Stimulated activated naive B cell treated with anti-CD40 and anti-IgM and Interleukin-4, amounts not matched to agents 10 μg/mL and 1 μg/mL and 100 μg/mL, for 72 hours (primary cell): Measurements from ENCODE around the gene RASA3.
"Not testable (repeated sequence)": the region's sequence is repeated elsewhere in the genome, so short reads cannot be mapped to it uniquely, and the experiment has no call there.

ENCODE experiments used
- ATAC-seq, 2 donors: fragments of 150-1000 bp; cut with Tn5 transposase; replicated peaks; 2 replicates each; pipeline ENCODE4 v1.10.0; 2021; ENCODE audit warnings: moderate library complexity in 1 of 2
- DNase-seq: peaks from one replicate; pipeline ENCODE4 v3.0.0; 2021
- H3K27ac Mint-ChIP-seq: one replicate; pipeline ENCODE4 v1.8.0; 2022; ENCODE audit warnings: mild to moderate bottlenecking, mixed read lengths
- H3K27me3 Mint-ChIP-seq, 2 donors: one replicate each; pipeline ENCODE4 v1.8.0; 2022; ENCODE audit warnings: mixed read lengths in 2 of 2
- H3K36me3 Mint-ChIP-seq, 2 donors: one replicate each; pipeline ENCODE4 v1.8.0; 2022; ENCODE audit warnings: mixed read lengths in 2 of 2, mild to moderate bottlenecking in 1 of 2
- H3K4me1 Mint-ChIP-seq, 2 donors: one replicate each; pipeline ENCODE4 v1.8.0; 2022; ENCODE audit warnings: mixed read lengths in 2 of 2, mild to moderate bottlenecking in 1 of 2
- H3K4me3 Mint-ChIP-seq, 2 donors: one replicate each; pipeline ENCODE4 v1.8.0; 2022; ENCODE audit warnings: mild to moderate bottlenecking in 2 of 2, mixed read lengths in 2 of 2, moderate library complexity in 1 of 2
- H3K9me3 Mint-ChIP-seq, 2 donors: one replicate each; pipeline ENCODE4 v1.8.0; 2022; ENCODE audit warnings: mixed read lengths in 2 of 2, mild to moderate bottlenecking in 1 of 2

The RASA3 gene

DNA sequence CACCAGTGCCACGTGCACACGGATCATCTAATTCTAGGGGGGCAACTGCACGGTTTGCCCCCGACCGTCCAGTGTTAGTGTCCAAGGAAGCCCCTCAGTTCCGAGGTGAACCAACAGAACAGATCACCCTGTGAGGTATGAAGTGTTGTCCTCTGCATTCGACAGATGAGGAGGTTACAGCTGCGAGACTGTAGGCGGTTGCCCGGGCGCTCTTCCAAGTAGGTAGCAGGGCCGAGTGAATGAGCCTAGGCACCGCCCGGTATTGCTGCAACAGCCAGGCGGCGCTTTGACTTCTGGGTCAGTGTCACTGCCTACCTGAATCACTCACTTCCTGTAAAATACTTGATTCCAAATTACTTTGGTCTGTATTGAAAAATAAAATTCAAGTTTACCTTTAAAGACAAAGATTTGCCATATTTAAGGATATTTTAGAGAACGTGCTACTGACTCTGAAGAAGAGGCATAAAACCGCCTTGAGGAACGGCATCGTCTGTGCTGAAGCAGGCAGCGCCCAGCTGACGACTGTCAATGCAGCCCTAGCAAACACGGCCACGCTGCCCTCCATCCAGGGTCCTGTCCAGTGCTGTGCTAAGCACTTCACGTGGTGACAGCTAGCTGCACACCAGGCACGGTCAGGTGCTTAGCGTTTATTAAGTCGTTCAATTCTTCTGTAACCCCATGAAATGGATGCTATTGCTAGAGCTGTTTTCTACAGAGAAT is 19.3 kb upstream of the RASA3 start:
- Mint-ChIP-seq H3K9me3 (peaks cover 4 to 5% of the 10 kb centered on the region in 2 donors), H3K27me3 (peaks cover 0 to 5% of the 10 kb centered on the region in 2 donors), H3K4me1 (peaks cover 32 to 39% of the 10 kb centered on the region in 2 donors), H3K4me3 (no peak overlapping the region), H3K36me3 (no peaks in the 10 kb centered on the region), H3K27ac (no peak overlapping the region)
- no peak for ATAC-seq
- no peak for DNase-seq

DNA sequence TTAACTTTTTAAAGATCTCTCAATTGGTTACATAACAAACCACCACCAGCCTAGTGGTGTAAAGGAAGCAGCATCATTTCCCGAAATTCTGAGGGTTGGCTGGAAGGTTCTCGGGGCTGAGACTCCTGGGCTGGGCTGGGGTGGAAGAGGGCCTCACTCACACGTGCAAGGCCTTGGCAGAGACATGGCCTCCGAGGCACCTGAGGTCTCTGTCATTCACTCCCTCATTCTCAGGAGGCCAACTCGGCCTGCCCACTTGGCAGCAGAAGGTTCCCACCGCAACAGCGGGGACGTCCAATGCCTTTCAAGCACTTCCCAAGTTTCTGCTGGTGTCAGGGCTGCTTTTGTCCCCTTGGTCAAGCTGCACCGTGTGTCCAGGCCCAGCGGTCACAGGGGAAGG is 18.6 kb upstream of the RASA3 start:
- Mint-ChIP-seq H3K36me3 (no peaks in the 10 kb centered on the region), H3K27me3 (peaks cover 0 to 5% of the 10 kb centered on the region in 2 donors), H3K9me3 (peaks cover 4 to 5% of the 10 kb centered on the region in 2 donors), H3K27ac (no peak overlapping the region), H3K4me1 (peaks cover 34 to 42% of the 10 kb centered on the region in 2 donors), H3K4me3 (no peak overlapping the region)
- DNase-seq (no peak), ATAC-seq (no peak)

DNA sequence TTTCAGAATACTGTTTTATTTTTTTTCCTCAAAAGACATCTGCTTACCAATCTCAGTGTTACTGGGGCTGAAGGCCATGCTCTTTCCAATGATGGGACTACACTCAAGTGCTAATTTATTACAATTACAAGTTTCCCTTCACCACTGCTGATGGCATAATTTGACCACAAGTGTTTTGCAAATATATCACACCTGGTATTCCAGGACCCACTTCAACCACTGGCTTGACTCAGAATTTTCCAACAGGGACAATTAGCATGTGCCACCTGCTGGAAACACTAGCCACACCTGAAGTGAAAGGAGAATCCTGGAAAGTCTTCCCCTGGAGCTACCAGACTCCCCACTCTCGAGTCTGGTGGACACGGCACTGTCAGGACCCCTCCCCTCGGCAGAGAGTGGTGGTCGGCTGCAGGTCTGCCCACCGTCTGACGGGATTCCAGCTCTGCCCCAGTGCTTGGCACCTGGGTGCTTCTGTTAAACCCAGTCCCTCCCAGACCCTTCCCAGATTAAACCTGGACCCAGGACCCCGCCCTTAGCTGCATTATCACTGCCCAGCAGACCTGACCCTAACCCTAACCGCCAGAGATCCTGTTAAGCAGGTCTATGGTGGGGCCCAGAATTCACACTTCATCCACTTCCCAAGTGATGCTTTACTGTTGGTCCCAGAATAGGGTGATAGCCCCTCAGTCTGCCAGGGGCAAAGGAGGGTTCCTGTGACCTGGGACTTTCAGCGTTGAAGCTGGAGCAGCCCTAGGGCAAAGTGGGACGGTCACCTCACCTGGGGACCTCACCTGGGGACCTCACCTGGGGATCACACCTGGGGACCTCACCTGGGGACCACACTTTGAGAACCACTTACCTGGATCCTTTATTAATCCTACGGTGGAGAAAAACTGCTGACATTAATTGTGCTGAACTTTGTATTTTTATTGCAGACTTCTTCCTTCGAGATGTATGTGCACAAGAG is 17.6 kb upstream of the RASA3 start:
- Mint-ChIP-seq H3K27me3 (peaks cover 0 to 5% of the 10 kb centered on the region in 2 donors), H3K9me3 (peaks cover 4 to 5% of the 10 kb centered on the region in 2 donors), H3K36me3 (no peaks in the 10 kb centered on the region), H3K4me1 (peaks cover 44 to 51% of the 10 kb centered on the region in 2 donors), H3K27ac (peak overlapping the region; percentile 89), H3K4me3 (no peak overlapping the region)
- ATAC-seq: no peak
- DNase-seq: no peak

DNA sequence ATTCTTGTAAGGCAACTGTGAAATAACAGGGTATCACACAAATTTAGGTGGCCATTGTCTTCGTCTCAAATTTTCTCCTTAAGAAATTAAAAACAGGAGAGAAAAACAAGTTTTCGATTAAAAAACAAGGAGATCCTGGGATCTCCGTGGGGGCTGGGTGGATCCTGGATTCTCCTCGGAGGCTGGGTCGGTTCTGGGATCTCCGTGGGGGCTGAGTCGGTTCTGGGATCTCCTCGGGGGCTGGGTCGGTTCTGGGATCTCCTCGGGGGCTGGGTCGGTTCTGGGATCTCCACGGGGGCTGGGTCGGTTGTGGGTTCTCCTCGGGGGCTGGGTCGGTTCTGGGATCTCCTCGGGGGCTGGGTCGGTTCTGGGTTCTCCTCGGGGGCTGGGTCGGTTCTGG is 16.5 kb upstream of the RASA3 start:
- H3K36me3 Mint-ChIP-seq, ATAC-seq, DNase-seq, H3K27me3 Mint-ChIP-seq, H3K9me3 Mint-ChIP-seq: not testable (repeated sequence)
- Mint-ChIP-seq H3K4me1 (peaks cover 41 to 53% of the 10 kb centered on the region in 2 donors), H3K4me3 (peak overlapping the region; percentile 11 to 49), H3K27ac (peak overlapping the region; percentile 97)

DNA sequence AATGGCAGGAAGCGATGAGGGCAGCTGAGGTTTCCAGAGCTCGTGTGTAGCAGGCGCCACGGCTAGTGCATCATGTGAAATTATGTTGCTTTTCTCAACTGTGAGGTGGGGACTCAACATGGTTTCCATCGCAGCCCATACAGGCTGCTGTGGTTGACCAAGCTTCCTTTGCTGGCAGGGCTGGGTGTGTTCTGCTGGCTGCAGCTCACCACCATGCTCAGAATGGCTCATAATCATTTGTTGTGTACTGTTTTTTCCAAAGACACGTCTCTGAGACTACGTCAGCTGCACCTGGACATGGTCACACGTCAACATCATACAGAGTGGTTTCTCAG is 16.1 kb upstream of the RASA3 start:
- Mint-ChIP-seq H3K27me3 (peaks cover 0 to 2% of the 10 kb centered on the region in 2 donors), H3K4me3 (peak overlapping the region; percentile 11 to 49), H3K4me1 (peaks cover 41 to 53% of the 10 kb centered on the region in 2 donors), H3K9me3 (peaks cover under 1 to 2% of the 10 kb centered on the region in 2 donors), H3K27ac (peak overlapping the region; percentile 97), H3K36me3 (no peaks in the 10 kb centered on the region)
- peak; percentile 80 for DNase-seq
- peak; percentile 83 to 85 for ATAC-seq

DNA sequence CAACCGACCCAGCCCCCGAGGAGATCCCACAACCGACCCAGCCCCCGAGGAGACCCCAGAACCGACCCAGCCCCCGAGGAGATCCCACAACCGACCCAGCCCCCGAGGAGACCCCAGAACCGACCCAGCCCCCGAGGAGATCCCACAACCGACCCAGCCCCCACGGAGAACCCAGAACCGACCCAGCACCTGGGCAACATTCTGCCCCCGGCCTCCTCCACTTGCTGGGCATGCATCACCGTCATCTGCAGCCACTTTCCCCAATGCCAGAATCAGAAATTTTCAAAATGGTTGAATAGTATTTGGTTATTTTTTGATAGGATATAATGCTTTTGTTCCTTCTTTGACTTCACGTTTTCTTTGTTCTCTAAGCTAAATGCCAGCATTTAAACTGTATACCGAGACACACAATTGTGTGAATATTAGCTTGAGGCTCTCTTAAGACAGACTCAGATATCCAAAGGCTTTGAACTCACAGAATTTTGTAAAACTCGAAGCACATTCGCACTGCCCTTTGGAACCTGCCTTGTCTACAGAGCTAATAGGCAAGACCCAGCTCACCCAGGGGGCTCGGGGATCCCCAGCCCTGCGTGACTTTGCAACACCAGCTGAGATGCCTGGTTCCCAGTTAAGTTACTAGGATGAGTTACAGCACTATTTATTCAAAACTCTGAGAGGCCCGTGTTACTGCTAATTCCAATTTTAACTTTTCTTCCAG is 15.5 kb upstream of the RASA3 start:
- Mint-ChIP-seq H3K36me3 (no peaks in the 10 kb centered on the region), H3K27me3 (no peaks in the 10 kb centered on the region), H3K27ac (peak overlapping the region; percentile 97), H3K9me3 (no peaks in the 10 kb centered on the region), H3K4me1 (peaks cover 41 to 51% of the 10 kb centered on the region in 2 donors), H3K4me3 (peak overlapping the region; percentile 49 to 57)
- ATAC-seq: peak; percentile 54 to 58
- peak; percentile 66 for DNase-seq

DNA sequence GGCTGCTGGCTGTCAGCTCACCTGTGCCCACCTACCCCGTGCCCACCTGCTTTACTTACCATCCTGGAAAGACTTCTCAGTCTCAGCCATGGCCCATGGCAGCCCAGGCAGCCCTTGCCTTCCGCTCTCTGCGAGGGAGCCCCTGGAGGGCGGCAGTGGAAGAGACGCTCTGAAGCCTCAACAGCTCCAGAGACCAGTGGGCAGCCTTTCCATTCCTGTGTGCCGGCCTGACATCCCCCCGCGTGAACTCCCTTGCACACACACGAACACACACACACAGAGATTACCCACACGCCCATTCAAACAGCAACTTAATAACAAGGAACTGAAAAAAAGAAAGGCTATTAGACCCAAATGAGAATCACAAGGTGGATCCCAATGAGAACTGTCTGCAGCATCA is 14.2 kb upstream of the RASA3 start:
- Mint-ChIP-seq H3K27me3 (no peaks in the 10 kb centered on the region), H3K27ac (peak overlapping the region; percentile 59), H3K9me3 (no peaks in the 10 kb centered on the region), H3K36me3 (no peaks in the 10 kb centered on the region), H3K4me3 (peak overlapping the region; percentile 21 to 54), H3K4me1 (peaks cover 41 to 51% of the 10 kb centered on the region in 2 donors)
- DNase-seq (peak; percentile 58), ATAC-seq (peak; percentile 40 to 47)

DNA sequence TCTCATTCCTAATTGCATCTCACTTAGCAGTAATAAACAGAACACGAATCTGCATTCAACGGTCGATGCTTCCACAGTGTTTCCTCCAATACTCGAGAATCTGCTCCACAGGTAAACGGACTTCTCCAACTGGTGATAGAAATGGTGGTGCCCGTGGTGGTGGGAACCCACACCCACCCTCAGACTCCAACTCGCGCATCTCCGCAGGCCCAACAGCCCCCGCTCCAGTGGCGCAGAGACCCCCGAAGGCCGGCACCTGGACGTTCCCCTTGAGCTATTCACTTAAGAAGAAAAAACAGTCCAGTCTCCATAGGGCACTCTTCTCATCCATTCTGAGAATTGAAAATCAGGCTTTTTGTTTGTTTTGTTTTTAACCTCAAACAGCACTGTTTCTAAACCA is 13.8 kb upstream of the RASA3 start:
- Mint-ChIP-seq H3K4me3 (peak overlapping the region; percentile 14 to 54), H3K27me3 (no peaks in the 10 kb centered on the region), H3K27ac (peak overlapping the region; percentile 59), H3K4me1 (peaks cover 41 to 50% of the 10 kb centered on the region in 2 donors), H3K36me3 (no peaks in the 10 kb centered on the region), H3K9me3 (no peaks in the 10 kb centered on the region)
- ATAC-seq: no peak
- DNase-seq: no peak

DNA sequence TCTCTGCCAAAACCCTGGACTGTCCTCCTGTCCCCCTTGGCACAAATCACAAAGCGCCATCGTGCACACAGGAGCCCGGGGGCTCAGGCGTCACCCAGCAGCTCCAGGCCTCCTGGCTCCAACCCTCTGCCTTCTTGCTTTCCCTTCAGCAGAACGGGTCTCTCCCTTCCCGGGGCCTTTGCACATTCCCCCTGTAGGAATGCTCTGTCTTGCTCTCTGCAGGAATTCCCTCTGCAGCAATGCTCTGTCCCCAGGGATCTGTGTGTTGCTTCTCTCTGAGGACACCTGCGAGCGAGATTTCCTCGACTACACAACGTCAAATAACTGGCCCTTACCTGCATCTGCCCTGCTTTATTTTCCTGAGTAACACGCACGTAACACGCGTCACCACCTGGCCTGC is 13.3 kb upstream of the RASA3 start:
- Mint-ChIP-seq H3K36me3 (no peaks in the 10 kb centered on the region), H3K9me3 (no peaks in the 10 kb centered on the region), H3K4me3 (no peak overlapping the region), H3K27me3 (no peaks in the 10 kb centered on the region), H3K27ac (no peak overlapping the region), H3K4me1 (peaks cover 41 to 49% of the 10 kb centered on the region in 2 donors)
- DNase-seq: no peak
- ATAC-seq: no peak

DNA sequence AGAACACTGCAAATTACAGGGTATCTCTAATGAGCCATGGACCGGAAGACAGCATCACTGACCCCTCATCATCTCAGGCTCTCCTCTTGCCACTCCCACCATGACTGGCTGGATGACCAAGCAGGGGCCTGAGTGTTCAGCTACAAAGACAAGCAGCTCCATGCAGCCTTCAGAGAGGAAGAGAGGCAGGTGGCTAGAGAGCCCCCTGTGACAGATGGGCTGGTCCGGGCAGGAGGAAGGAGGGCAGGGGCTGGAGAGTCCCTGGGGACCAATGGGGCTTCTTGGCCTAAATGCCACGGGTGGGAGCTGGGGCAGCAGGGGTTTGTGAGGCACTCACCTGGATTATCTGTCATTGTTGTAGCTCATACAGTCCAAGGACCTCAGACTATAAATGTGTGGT is 12.8 kb upstream of the RASA3 start:
- H3K4me3 Mint-ChIP-seq: peak overlapping the region in 1 of 2 donors; percentile 4
- no peaks in the 10 kb centered on the region for H3K36me3 Mint-ChIP-seq
- H3K4me1 Mint-ChIP-seq: peaks cover 41 to 49% of the 10 kb centered on the region in 2 donors
- H3K27me3 Mint-ChIP-seq: no peaks in the 10 kb centered on the region
- DNase-seq (no peak), ATAC-seq (no peak)
- H3K9me3 Mint-ChIP-seq: no peaks in the 10 kb centered on the region
- peak overlapping the region; percentile 60 for H3K27ac Mint-ChIP-seq

DNA sequence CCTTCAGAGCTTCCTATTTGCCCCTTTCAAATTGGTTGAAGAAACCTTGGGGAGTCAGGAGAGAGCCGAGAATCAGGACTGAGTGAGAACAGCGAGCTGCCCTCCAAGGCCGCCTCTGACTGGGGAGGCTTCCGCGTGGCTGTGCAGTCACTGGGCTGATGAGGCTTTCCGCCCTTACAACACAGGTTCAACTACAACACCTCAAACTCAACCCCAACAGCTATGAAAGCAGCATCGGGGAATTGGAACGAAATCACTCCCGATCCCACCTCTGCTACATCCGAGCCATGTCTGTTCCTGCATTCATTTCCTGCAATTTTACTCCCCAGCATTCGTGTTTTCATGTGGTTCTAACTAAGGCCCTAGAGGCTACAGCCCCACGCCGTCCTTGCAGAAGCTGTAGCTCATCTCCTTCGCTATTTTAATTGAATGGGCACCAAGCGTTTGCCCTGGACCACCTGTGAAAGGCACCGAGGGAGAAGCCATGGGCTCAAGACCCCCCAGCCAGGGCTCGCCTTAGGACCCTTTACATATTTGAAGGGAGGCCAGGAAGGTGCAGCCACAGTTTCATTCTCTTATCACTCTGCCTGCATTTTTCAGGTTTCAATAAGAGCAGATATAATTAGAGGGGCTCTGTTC is 12.3 kb upstream of the RASA3 start:
- DNase-seq (no peak), ATAC-seq (no peak)
- H3K9me3 Mint-ChIP-seq: no peaks in the 10 kb centered on the region
- H3K27me3 Mint-ChIP-seq: no peaks in the 10 kb centered on the region
- no peak overlapping the region for H3K27ac Mint-ChIP-seq
- peak overlapping the region in 1 of 2 donors; percentile 4 for H3K4me3 Mint-ChIP-seq
- H3K4me1 Mint-ChIP-seq: peaks cover 41 to 49% of the 10 kb centered on the region in 2 donors
- no peaks in the 10 kb centered on the region for H3K36me3 Mint-ChIP-seq

DNA sequence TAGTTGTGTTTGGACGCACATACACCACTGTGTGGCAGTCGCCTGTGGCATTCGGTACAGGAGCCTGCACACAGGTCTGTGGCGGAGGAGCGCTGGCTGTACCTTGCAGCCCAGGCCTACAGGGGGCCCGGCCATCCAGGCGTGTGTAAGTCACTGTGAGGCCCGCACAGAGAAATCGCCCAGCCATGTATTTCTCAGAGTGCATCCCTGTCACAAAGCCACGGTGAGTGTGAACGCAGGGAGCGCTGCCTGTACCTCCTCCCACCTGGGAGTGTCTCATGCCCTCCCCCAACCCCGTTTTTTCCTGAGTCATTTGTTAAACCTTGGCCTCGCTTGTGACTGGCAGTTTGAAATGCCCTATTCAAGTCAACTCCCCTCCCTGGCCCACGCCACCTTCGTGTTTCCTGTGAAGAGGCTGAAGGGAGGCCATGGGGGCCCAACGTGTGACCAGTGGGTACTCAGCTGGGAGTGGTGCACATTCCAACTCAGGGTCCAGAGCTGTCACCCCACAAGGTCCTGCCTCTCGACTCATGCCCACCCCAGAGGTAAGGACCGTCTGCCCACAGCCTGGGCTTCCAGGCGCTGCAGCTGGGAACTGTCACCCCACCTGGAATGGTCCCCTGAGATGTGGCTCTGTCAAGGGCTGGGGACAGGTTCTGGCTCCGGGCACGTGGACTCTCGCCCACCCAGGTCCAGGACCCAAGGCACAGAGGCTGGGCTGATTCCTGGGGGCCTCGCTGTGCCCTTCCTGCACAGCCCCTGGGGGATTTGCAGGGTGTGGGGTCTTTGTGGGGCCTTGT is 11.6 kb upstream of the RASA3 start:
- ATAC-seq: peak; percentile 57 to 59
- H3K36me3 Mint-ChIP-seq: no peaks in the 10 kb centered on the region
- H3K4me3 Mint-ChIP-seq: no peak overlapping the region
- no peaks in the 10 kb centered on the region for H3K9me3 Mint-ChIP-seq
- DNase-seq: peak; percentile 47
- no peaks in the 10 kb centered on the region for H3K27me3 Mint-ChIP-seq
- peak overlapping the region; percentile 25 for H3K27ac Mint-ChIP-seq
- peaks cover 41 to 44% of the 10 kb centered on the region in 2 donors for H3K4me1 Mint-ChIP-seq
